Mesendoderm (in vitro differentiated cells): ENCODE measurements around the gene ADCY4.

Experiments
- DNase-seq: peaks from one replicate; pipeline ENCODE4 v3.0.0; 2013
- H2AK5ac ChIP-seq: 2 replicates; pipeline ENCODE4 v1.6.1; 2013; ENCODE audit warnings: low read length, inconsistent platforms
- H2BK120ac ChIP-seq: 2 replicates; pipeline ENCODE4 v1.6.1; 2013; ENCODE audit warnings: low read depth, mild to moderate bottlenecking, low read length, moderate library complexity, mixed read lengths
- H2BK15ac ChIP-seq: replicated peaks from 2 replicates; pipeline ENCODE4 v1.6.1; 2013; ENCODE audit warnings: low read depth, mild to moderate bottlenecking, moderate library complexity
- H2BK5ac ChIP-seq: 2 replicates; pipeline ENCODE4 v1.6.1; 2013; ENCODE audit warnings: low read length, inconsistent platforms
- H3K18ac ChIP-seq: 2 replicates; pipeline ENCODE4 v1.6.1; 2013; ENCODE audit warnings: mild to moderate bottlenecking, low read length, mixed read lengths
- H3K23ac ChIP-seq: one replicate; pipeline ENCODE4 v1.6.1; 2013; ENCODE audit warnings: low read length
- H3K27ac ChIP-seq: 2 replicates; pipeline ENCODE4 v1.5.1; 2013; ENCODE audit warnings: low read depth, mild to moderate bottlenecking, inconsistent platforms, low read length, moderate library complexity
- H3K27me3 ChIP-seq: 2 replicates; pipeline ENCODE4 v1.6.1; 2013; ENCODE audit warnings: low read length, control low read depth, mild to moderate bottlenecking, inconsistent platforms; ENCODE audit not compliant: insufficient read depth, poor library complexity
- H3K36me3 ChIP-seq: 2 replicates; pipeline ENCODE4 v1.6.1; 2013; ENCODE audit warnings: low read length, inconsistent platforms; ENCODE audit not compliant: control insufficient read depth, insufficient read depth
- H3K4ac ChIP-seq: one replicate; pipeline ENCODE4 v1.6.1; 2013; ENCODE audit warnings: low read depth, mild to moderate bottlenecking, low read length, moderate library complexity
- H3K4me1 ChIP-seq: 2 replicates; pipeline ENCODE4 v1.6.1; 2013; ENCODE audit warnings: low read depth, low read length, inconsistent platforms; ENCODE audit not compliant: control insufficient read depth
- H3K4me2 ChIP-seq: 2 replicates; pipeline ENCODE4 v1.6.1; 2013; ENCODE audit warnings: low read length
- H3K4me3 ChIP-seq: 2 replicates; pipeline ENCODE4 v1.5.1; 2013; ENCODE audit warnings: mild to moderate bottlenecking, low read length
- H3K56ac ChIP-seq: one replicate; pipeline ENCODE4 v1.6.1; 2013; ENCODE audit warnings: low read length
- H3K79me1 ChIP-seq: 2 replicates; pipeline ENCODE4 v1.6.1; 2013; ENCODE audit warnings: low read length, inconsistent platforms
- H3K79me2 ChIP-seq: 2 replicates; pipeline ENCODE4 v1.6.1; 2013; ENCODE audit warnings: mild to moderate bottlenecking, low read length; ENCODE audit not compliant: control insufficient read depth, insufficient read depth
- H3K9ac ChIP-seq: 2 replicates; pipeline ENCODE4 v1.6.1; 2013; ENCODE audit warnings: low read length, inconsistent platforms
- H4K5ac ChIP-seq: one replicate; pipeline ENCODE4 v1.6.1; 2013; ENCODE audit warnings: low read length
- H4K8ac ChIP-seq: one replicate; pipeline ENCODE4 v1.6.1; 2013; ENCODE audit warnings: low read depth, mild to moderate bottlenecking, control low read depth, low read length, moderate library complexity
- WGBS: extraction: QIAGEN DNeasy Blood & Tissue Kit; methylation state at CpG from one replicate; pipeline ENCODE4 v1.1.7; 2013; ENCODE audit warnings: low lambda C conversion rate, missing lambda C conversion rate; ENCODE audit not compliant: insufficient coverage; ENCODE audit errors: extremely low coverage; 5-methylcytosine and 5-hydroxymethylcytosine counted together

The ADCY4 gene

DNA sequence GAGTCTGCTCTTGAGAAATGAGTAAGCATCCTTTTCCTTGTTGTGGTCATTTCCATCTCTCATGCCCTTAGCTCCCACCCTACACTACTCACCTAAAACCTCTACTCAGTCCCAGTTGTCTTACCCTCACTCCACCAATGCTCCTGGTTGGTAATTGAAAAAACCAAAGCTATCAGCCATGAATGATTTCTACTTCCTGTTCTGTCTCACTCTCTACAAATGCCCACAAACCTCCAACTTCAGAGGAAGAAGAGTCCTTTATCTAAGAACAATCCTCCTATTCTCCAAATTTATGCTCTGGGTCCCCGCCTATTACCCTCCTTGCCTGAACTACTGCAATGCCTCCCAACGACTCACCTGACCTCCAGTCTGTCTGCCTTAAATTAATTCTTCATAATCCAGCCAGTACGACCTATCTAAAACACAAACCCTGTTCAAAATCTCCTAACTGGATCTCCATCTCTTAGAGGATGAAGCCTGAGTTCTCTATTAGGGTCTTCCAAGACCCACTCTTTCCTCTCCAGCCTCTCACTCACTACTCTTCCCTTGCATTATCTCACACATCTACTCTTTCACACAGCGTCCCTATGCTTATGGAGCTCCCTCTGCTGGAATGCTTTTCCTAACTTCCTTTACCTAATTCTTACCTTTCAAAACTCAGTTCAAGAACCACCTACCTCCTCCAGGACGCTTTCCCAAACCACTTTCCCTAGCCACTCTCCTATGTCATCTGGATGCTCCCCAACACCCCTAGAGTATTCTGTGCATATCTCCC, 37.5 kb downstream of the ADCY4 start:
- H4K8ac ChIP-seq = no peak overlapping the region
- H3K9ac ChIP-seq = no peak overlapping the region
- peaks cover 8% of the 10 kb centered on the region for H3K4me1 ChIP-seq
- H2AK5ac ChIP-seq = no peak overlapping the region
- H2BK5ac ChIP-seq = no peak overlapping the region
- H3K4ac ChIP-seq = no peak overlapping the region
- H3K36me3 ChIP-seq = peaks cover 2% of the 10 kb centered on the region
- no peak overlapping the region for H3K23ac ChIP-seq
- peak; percentile 85 for DNase-seq
- peaks cover 10% of the 10 kb centered on the region for H3K79me2 ChIP-seq
- peaks cover 15% of the 10 kb centered on the region for H3K79me1 ChIP-seq
- H3K27ac ChIP-seq = no peak overlapping the region
- H2BK15ac ChIP-seq = no peak overlapping the region
- no peak overlapping the region for H4K5ac ChIP-seq
- H3K4me3 ChIP-seq = no peak overlapping the region
- no CpG with 5 or more reads among the region's 5 CpGs for WGBS
- H2BK120ac ChIP-seq = no peak overlapping the region
- H3K18ac ChIP-seq = no peak overlapping the region
- no peaks in the 10 kb centered on the region for H3K27me3 ChIP-seq
- no peak overlapping the region for H3K56ac ChIP-seq
- H3K4me2 ChIP-seq = no peak overlapping the region

DNA sequence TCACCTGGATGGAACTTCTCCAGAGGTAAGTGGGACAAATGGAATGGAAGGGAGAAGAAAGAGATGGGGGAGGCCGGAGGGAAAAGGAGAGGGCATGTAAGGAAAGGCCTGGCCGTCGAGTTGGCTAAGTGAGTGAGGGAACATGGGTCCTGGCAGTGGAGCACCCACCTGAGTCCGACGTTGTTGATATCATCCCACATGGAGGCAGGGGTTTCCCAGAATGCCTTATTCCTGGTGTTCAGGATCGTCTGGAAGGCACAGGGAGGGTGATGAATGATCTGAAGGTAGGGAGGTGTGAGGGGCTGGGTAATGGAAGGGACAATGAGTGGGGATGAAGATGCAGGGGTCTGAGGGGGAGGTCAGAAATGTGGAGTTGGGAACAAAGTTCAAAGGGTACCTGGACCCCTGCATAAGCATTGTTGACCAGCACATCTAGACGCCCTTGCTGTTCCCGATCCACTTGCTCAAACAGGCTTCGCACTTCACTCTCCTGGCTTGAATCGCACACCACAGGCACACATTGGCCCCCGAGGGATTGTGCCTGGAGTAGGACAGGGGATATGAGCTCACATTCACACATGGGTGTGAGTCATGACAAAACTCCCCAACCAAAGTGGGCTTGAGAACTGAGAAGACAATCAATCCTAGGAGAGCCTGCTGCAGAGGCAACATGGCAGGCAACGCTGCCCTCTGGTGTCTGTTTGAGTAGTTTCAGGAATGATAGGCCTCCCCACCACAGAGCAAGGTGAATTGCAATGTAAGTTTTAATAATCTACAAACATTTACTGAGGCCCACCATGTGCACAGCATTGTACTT, 38.3 kb downstream of the ADCY4 start:
- no peak overlapping the region for H2BK5ac ChIP-seq
- H2BK120ac ChIP-seq = no peak overlapping the region
- H3K4me1 ChIP-seq = peaks cover 8% of the 10 kb centered on the region
- H4K8ac ChIP-seq = no peak overlapping the region
- H4K5ac ChIP-seq = no peak overlapping the region
- H3K4me2 ChIP-seq = no peak overlapping the region
- peaks cover 14% of the 10 kb centered on the region for H3K79me1 ChIP-seq
- WGBS = no CpG with 5 or more reads among the region's 12 CpGs
- no peaks in the 10 kb centered on the region for H3K27me3 ChIP-seq
- H3K79me2 ChIP-seq = peaks cover 10% of the 10 kb centered on the region
- H3K56ac ChIP-seq = peak overlapping the region; percentile 63
- H2AK5ac ChIP-seq = no peak overlapping the region
- H3K9ac ChIP-seq = peak overlapping the region; percentile 24
- H3K4me3 ChIP-seq = no peak overlapping the region
- no peak overlapping the region for H3K4ac ChIP-seq
- DNase-seq = peak; percentile 97
- H3K23ac ChIP-seq = no peak overlapping the region
- no peak overlapping the region for H3K27ac ChIP-seq
- H2BK15ac ChIP-seq = no peak overlapping the region
- no peak overlapping the region for H3K18ac ChIP-seq
- no peaks in the 10 kb centered on the region for H3K36me3 ChIP-seq

DNA sequence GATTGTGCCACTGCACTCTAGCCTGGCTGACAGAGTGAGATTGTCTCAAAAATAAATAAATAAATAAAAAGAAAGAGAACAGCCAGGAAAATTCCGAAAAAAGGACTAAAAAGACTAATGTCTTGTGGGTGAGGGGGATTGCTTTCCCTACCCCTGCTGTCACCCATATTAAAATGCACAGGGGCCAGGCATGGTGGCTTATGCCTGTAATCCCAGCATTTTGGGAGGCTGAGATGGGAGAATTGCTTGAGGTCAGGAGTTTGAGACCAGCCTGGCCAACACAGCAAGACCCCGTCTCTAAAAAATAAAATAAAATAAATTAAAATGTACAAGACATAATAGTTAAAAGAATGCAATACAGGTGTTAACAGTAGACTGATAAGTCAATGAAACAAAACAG, 41.3 kb downstream of the ADCY4 start:
- Histone ChIP-seq H3K79me2 (no peaks in the 10 kb centered on the region), H3K56ac (no peak overlapping the region), H3K18ac (no peak overlapping the region), H3K27me3 (no peaks in the 10 kb centered on the region), H3K4me2 (no peak overlapping the region), H3K23ac (no peak overlapping the region), H3K79me1 (no peaks in the 10 kb centered on the region), H3K9ac (no peak overlapping the region), H3K27ac (no peak overlapping the region), H2BK15ac (no peak overlapping the region), H4K8ac (no peak overlapping the region), H3K36me3 (peaks cover 2% of the 10 kb centered on the region), H3K4me1 (no peaks in the 10 kb centered on the region), H3K4me3 (no peak overlapping the region), H2BK5ac (no peak overlapping the region), H3K4ac (no peak overlapping the region), H2AK5ac (no peak overlapping the region), H4K5ac (no peak overlapping the region), H2BK120ac (no peak overlapping the region)
- DNase-seq = no peak
- no CpG with 5 or more reads among the region's 2 CpGs for WGBS

- no peak overlapping the region for H3K27ac ChIP-seq
- no peak overlapping the region for H3K56ac ChIP-seq
- H3K4ac ChIP-seq = no peak overlapping the region
- no peak overlapping the region for H2BK120ac ChIP-seq
- H3K4me2 ChIP-seq = no peak overlapping the region
- no peaks in the 10 kb centered on the region for H3K79me2 ChIP-seq
- H4K8ac ChIP-seq = no peak overlapping the region
- no peak overlapping the region for H2AK5ac ChIP-seq
- no peak overlapping the region for H3K4me3 ChIP-seq
- DNase-seq = no peak
- no peaks in the 10 kb centered on the region for H3K27me3 ChIP-seq
- H2BK5ac ChIP-seq = no peak overlapping the region
- no peaks in the 10 kb centered on the region for H3K79me1 ChIP-seq
- H3K23ac ChIP-seq = no peak overlapping the region
- no peak overlapping the region for H4K5ac ChIP-seq
- H3K18ac ChIP-seq = no peak overlapping the region
- H2BK15ac ChIP-seq = no peak overlapping the region
- no peak overlapping the region for H3K9ac ChIP-seq
- peaks cover 2% of the 10 kb centered on the region for H3K36me3 ChIP-seq
- no peaks in the 10 kb centered on the region for H3K4me1 ChIP-seq
- WGBS = no CpG with 5 or more reads among the region's 11 CpGs
Observed at GRCh38 chr14:24292118-24292807, 42.6 kb downstream of the ADCY4 start.

DNA sequence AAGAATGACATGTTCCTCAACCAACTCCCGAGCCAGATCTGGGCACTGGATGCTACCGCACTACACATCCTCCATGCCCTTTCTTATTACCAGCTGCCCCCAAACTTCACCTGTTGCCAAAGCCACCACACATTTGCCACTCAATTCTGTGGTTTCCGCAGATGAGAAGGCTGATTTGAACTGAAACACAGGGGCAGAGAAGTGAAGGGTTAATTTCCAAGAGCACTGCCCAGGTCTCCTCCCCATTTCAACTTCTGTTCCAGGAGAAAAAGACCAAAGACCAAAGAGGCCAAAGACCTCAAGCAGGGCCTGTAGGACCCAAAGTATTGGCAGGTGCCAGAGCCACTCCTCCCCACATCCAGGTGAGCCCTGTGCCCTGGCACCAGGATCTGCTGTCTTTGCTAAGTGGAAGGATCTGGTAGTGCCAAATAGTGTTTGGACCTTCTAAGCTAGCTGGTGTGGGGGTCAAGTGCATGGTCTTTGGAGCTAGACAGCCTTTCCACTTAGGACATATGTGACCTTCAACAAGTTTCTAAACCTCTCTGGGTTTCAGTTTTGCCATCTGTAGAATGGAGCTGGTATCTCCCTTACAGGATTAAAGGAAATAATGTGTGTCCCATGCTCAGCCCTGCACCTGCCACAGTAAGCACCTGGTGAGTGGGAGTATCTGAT, 43.3 kb downstream of the ADCY4 start:
- no peak overlapping the region for H2AK5ac ChIP-seq
- H3K9ac ChIP-seq = no peak overlapping the region
- H3K79me1 ChIP-seq = no peaks in the 10 kb centered on the region
- no peaks in the 10 kb centered on the region for H3K27me3 ChIP-seq
- no peak overlapping the region for H3K18ac ChIP-seq
- no peak overlapping the region for H4K5ac ChIP-seq
- H3K23ac ChIP-seq = no peak overlapping the region
- H3K36me3 ChIP-seq = peaks cover 2% of the 10 kb centered on the region
- no peak overlapping the region for H3K4me2 ChIP-seq
- no peaks in the 10 kb centered on the region for H3K79me2 ChIP-seq
- no peak overlapping the region for H2BK5ac ChIP-seq
- no peak overlapping the region for H2BK15ac ChIP-seq
- no peak overlapping the region for H4K8ac ChIP-seq
- no peak overlapping the region for H3K4me3 ChIP-seq
- no CpG with 5 or more reads among the region's 3 CpGs for WGBS
- H3K4me1 ChIP-seq = no peaks in the 10 kb centered on the region
- H3K27ac ChIP-seq = no peak overlapping the region
- H2BK120ac ChIP-seq = no peak overlapping the region
- no peak for DNase-seq
- no peak overlapping the region for H3K4ac ChIP-seq
- H3K56ac ChIP-seq = no peak overlapping the region
